ENCODE results near the gene KRT24. TPM values are rescaled to one million over a fixed set of nuclear protein-coding genes. Genes with fewer than 3 reads are reported as not detected.

KRT24 gene
- total RNA-seq, 1 experiment from 2014 or later, result not detected

DNA sequence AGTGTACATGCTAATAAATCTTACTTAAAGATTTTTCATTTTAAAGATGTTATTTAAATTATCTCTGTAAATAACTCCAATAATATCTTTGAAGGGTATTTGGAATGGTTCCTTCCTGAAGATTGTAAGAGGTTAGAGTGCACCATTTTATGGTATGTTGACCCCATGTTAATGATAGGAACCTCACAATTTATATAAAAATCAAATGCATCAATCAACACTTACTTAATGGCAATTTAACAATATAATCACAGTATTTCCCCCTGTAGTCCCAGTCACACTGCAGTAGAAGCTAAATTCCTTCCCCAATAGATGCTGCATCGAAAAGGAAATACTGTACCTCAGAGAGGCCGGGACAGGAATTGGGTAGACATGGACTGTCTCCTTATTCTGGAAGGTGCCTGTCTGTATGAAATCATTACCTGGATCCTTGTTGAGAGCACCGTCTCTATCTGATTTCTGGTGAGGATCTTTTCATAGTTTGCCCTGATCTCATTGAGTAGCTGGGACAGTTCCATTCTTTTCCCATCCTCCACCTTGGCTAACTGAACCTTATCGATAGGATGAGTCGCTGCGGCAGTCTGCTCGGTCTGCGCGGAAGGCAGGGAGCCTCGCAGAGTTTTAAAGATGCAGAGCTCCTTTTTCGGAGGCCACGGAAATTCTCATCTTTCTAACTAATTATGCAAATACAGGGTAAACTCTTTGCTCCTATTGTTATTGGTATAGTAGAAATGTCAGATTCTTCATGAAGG lies 38.8 kb downstream of the KRT24 start, which contains the start of gene KRT222:
Gene KRT222 (minus strand): TSS at position 596 of the 752 bp plus-strand sequence. CDS start 78 bp downstream, at position 518.
- TF ChIP-seq, protein P1, sequence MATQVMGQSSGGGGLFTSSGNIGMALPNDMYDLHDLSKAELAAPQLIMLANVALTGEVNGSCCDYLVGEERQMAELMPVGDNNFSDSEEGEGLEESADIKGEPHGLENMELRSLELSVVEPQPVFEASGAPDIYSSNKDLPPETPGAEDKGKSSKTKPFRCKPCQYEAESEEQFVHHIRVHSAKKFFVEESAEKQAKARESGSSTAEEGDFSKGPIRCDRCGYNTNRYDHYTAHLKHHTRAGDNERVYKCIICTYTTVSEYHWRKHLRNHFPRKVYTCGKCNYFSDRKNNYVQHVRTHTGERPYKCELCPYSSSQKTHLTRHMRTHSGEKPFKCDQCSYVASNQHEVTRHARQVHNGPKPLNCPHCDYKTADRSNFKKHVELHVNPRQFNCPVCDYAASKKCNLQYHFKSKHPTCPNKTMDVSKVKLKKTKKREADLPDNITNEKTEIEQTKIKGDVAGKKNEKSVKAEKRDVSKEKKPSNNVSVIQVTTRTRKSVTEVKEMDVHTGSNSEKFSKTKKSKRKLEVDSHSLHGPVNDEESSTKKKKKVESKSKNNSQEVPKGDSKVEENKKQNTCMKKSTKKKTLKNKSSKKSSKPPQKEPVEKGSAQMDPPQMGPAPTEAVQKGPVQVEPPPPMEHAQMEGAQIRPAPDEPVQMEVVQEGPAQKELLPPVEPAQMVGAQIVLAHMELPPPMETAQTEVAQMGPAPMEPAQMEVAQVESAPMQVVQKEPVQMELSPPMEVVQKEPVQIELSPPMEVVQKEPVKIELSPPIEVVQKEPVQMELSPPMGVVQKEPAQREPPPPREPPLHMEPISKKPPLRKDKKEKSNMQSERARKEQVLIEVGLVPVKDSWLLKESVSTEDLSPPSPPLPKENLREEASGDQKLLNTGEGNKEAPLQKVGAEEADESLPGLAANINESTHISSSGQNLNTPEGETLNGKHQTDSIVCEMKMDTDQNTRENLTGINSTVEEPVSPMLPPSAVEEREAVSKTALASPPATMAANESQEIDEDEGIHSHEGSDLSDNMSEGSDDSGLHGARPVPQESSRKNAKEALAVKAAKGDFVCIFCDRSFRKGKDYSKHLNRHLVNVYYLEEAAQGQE (IDR thresholded peaks at IDR 0.05; ENCODE audit: insufficient read depth in 1 of 2, low read depth in 2 of 2, low read length in 1 of 2), result no peak
- TF ChIP-seq, protein P2, sequence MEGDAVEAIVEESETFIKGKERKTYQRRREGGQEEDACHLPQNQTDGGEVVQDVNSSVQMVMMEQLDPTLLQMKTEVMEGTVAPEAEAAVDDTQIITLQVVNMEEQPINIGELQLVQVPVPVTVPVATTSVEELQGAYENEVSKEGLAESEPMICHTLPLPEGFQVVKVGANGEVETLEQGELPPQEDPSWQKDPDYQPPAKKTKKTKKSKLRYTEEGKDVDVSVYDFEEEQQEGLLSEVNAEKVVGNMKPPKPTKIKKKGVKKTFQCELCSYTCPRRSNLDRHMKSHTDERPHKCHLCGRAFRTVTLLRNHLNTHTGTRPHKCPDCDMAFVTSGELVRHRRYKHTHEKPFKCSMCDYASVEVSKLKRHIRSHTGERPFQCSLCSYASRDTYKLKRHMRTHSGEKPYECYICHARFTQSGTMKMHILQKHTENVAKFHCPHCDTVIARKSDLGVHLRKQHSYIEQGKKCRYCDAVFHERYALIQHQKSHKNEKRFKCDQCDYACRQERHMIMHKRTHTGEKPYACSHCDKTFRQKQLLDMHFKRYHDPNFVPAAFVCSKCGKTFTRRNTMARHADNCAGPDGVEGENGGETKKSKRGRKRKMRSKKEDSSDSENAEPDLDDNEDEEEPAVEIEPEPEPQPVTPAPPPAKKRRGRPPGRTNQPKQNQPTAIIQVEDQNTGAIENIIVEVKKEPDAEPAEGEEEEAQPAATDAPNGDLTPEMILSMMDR (IDR thresholded peaks at IDR 0.05), result no peak
- TF ChIP-seq POLR2AphosphoS5 (IDR thresholded peaks at IDR 0.05; ENCODE audit: low read depth, low read length) (no peak), TCF7L2 (IDR thresholded peaks at IDR 0.05; ENCODE audit: low read depth, low read length) (no peak)
- intact Hi-C loops (cut with micrococcal nuclease; ENCODE audit: unreplicated experiment) (no loop called here), in situ Hi-C loops (cut with HindIII; ENCODE audit: low pct_unique_long_range_greater_than_20kb, low sequenced_read_pairs) (no loop called here)
- no peak within 1 kb of the TSS for H3K27ac ChIP-seq (ENCODE audit: low read length)
- 0 out of 2 replicates have a peak, but pooled peaks cover 3% of the 10 kb centered on the region for H3K4me1 ChIP-seq (ENCODE audit: control insufficient read depth, insufficient read depth, low read length)
- POLR2A ChIA-PET, result interaction anchor here (0.8 kb wide), 1 partner anchor 40 kb away, joined by 3 read pairs; no protein-coding TSS in a partner anchor
- peak within 1 kb of the TSS in 1 of 2 experiments; percentile 31; a peak in 1 of 4 replicates for H3K4me3 ChIP-seq (ENCODE audit: low read depth in 2 of 2, low read length in 2 of 2)
- CTCF ChIA-PET, result no interaction called here
- no peak for DNase-seq (ENCODE audit: low read depth, low spot score)
- no peak for ATAC-seq
- no peaks in the 10 kb centered on the region for H3K9me3 ChIP-seq (ENCODE audit: control insufficient read depth, insufficient read depth, low read depth, low read length)
- no TSS peak for BruUV-seq (replicated peaks)
- H3K36me3 ChIP-seq (ENCODE audit: control insufficient read depth, insufficient read depth, low read length), result no peaks in the 10 kb centered on the region
- peaks cover 13% of the 10 kb centered on the region for H3K27me3 ChIP-seq (ENCODE audit: control insufficient read depth, insufficient read depth, low read length)

DNA sequence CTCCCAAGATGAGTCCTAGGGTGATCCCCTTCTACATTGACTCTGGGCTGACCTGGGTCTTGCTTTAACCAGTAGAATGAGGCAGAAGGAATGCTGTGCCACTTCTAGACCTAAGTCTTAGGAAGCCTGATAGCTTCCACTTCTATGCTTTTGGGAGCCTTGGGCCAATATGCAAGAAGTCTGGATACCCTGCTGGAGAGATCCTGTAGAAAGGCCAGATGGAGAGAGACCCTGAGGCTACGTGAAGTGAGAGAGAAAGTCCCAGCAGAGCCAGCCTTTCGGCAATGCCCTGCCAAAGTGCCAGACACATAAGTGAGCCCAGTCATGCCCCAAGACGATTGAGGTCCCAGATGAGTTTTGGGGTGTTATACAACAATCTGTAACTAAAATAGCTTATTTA lies 40.3 kb downstream of the KRT24 start:
- Histone ChIP-seq H3K36me3 (ENCODE audit: control insufficient read depth, insufficient read depth, low read length) (no peaks in the 10 kb centered on the region), H3K9me3 (ENCODE audit: control insufficient read depth, insufficient read depth, low read depth, low read length) (no peaks in the 10 kb centered on the region), H3K4me1 (ENCODE audit: control insufficient read depth, insufficient read depth, low read length) (0 out of 2 replicates have a peak, but pooled peaks cover 3% of the 10 kb centered on the region), H3K27ac (ENCODE audit: low read length) (no peak overlapping the region), H3K27me3 (ENCODE audit: control insufficient read depth, insufficient read depth, low read length) (peaks cover 13% of the 10 kb centered on the region), H3K4me3 (ENCODE audit: low read depth in 2 of 2, low read length in 2 of 2) (no peak overlapping the region)
- ATAC-seq (peak; percentile 34; the same call in 1 of the 2 replicates), DNase-seq (ENCODE audit: low read depth, low spot score) (no peak)
- BruUV-seq (replicated peaks), result no TSS peak
- intact Hi-C loops (cut with micrococcal nuclease; ENCODE audit: unreplicated experiment) (no loop called here), in situ Hi-C loops (cut with HindIII; ENCODE audit: low pct_unique_long_range_greater_than_20kb, low sequenced_read_pairs) (no loop called here)
- POLR2A ChIA-PET, result no interaction called here
- TF ChIP-seq TCF7L2 (IDR thresholded peaks at IDR 0.05; ENCODE audit: low read depth, low read length), result no peak
- TF ChIP-seq SIN3A (IDR thresholded peaks at IDR 0.05; ENCODE audit: borderline replicate concordance, insufficient read depth, low read depth, low read length), result no peak
- TF ChIP-seq POLR2AphosphoS5 (IDR thresholded peaks at IDR 0.05; ENCODE audit: low read depth, low read length), result no peak
- TF ChIP-seq, protein P2 (IDR thresholded peaks at IDR 0.05), result no peak
- CTCF ChIA-PET, result no interaction called here

All from Panc1 (cell line).